IMR-90 (cell line): ENCODE results near the gene CETP. TPM values are rescaled to one million over a fixed set of nuclear protein-coding genes. Genes with fewer than 3 reads are reported as not detected.
A peak's percentile ranks its signal among the peaks of the same experiment; 100 is the strongest.

Source experiments
- ATAC-seq: fragments of 200-7000 bp; cut with Tn5 transposase; 2 replicates; pipeline ENCODE4 v1.9.1; 2020; ENCODE audit warnings: low read depth, mild to moderate bottlenecking, moderate library complexity
- BruUV-seq: library from RNA; stranded (reverse); fragments of 400-500 nt; replicated peaks from 2 replicates; lab custom pipeline; 2021; lab: Mats Ljungman, UMichigan
- CTCF ChIA-PET: fragments of 300-600 bp; formaldehyde crosslinking; extraction: SDS; loops from one replicate; lab custom pipeline; 2021; ENCODE audit warnings: antibody characterized with exemption; lab: Yijun Ruan, JAX
- POLR2A ChIA-PET: fragments of 300-600 bp; sonication (Branson Sonifier 250); formaldehyde crosslinking; loops from one replicate; lab custom pipeline; 2022; ENCODE audit warnings: antibody characterized with exemption; ENCODE audit not compliant: unreplicated experiment; lab: Charles Lee
- DNase-seq: peaks from one replicate; pipeline ENCODE4 v3.0.0; 2013
- H2AFZ ChIP-seq: replicated peaks from 2 replicates; pipeline ENCODE3; 2013; ENCODE audit warnings: low read length, mild to moderate bottlenecking; ENCODE audit not compliant: poor library complexity
- H2AK5ac ChIP-seq: 2 replicates; pipeline ENCODE4 v1.6.1; 2013; ENCODE audit warnings: low read depth, low read length, inconsistent platforms
- H2AK9ac ChIP-seq: replicated peaks from 2 replicates; pipeline ENCODE3; 2013; ENCODE audit warnings: mild to moderate bottlenecking, low read depth, low read length, moderate library complexity; ENCODE audit not compliant: poor library complexity
- H2BK120ac ChIP-seq: 2 replicates; pipeline ENCODE4 v1.6.1; 2013; ENCODE audit warnings: low read depth, low read length, inconsistent platforms
- H2BK15ac ChIP-seq: 3 replicates; pipeline ENCODE4 v1.6.1; 2013; ENCODE audit warnings: low read depth, low read length, inconsistent platforms
- H2BK20ac ChIP-seq: 2 replicates; pipeline ENCODE4 v1.6.1; 2013; ENCODE audit warnings: low read depth, mild to moderate bottlenecking, inconsistent platforms, low read length, moderate library complexity
- H2BK5ac ChIP-seq: 2 replicates; pipeline ENCODE4 v1.6.1; 2013; ENCODE audit warnings: mild to moderate bottlenecking, low read depth, low read length, inconsistent platforms; ENCODE audit not compliant: poor library complexity, severe bottlenecking
- H3K14ac ChIP-seq: replicated peaks from 2 replicates; pipeline ENCODE4 v1.6.1; 2013; ENCODE audit warnings: low read depth, low read length, inconsistent platforms
- H3K18ac ChIP-seq: 2 replicates; pipeline ENCODE4 v1.6.1; 2013; ENCODE audit warnings: low read depth, low read length, control low read depth
- H3K23ac ChIP-seq: 2 replicates; pipeline ENCODE4 v1.6.1; 2013; ENCODE audit warnings: low read depth, low read length, inconsistent platforms
- H3K27ac ChIP-seq: 2 replicates; pipeline ENCODE4 v1.5.1; 2013; ENCODE audit warnings: mild to moderate bottlenecking, control low read depth, low read length; ENCODE audit not compliant: insufficient read depth
- H3K27me3 ChIP-seq: 2 replicates; pipeline ENCODE4 v1.6.1; 2013; ENCODE audit warnings: low read length; ENCODE audit not compliant: control insufficient read depth, insufficient read depth
- H3K36me3 ChIP-seq: 2 replicates; pipeline ENCODE4 v1.6.1; 2013; ENCODE audit warnings: low read length, mixed read lengths; ENCODE audit not compliant: control insufficient read depth, insufficient read depth
- H3K4ac ChIP-seq: 2 replicates; pipeline ENCODE4 v1.6.1; 2013; ENCODE audit warnings: low read depth, low read length, inconsistent platforms
- H3K4me1 ChIP-seq: 2 replicates; pipeline ENCODE4 v1.6.1; 2013; ENCODE audit warnings: low read length, mixed read lengths; ENCODE audit not compliant: control insufficient read depth, insufficient read depth
- H3K4me2 ChIP-seq: 2 replicates; pipeline ENCODE4 v1.6.1; 2013; ENCODE audit warnings: low read depth, mild to moderate bottlenecking, control low read depth, low read length, moderate library complexity
- H3K4me3 ChIP-seq: 2 replicates; pipeline ENCODE4 v1.5.1; 2013; ENCODE audit warnings: low read depth, mild to moderate bottlenecking, control low read depth, low read length, moderate library complexity; ENCODE audit not compliant: insufficient read depth
- H3K56ac ChIP-seq: 2 replicates; pipeline ENCODE4 v1.6.1; 2013; ENCODE audit warnings: low read length, inconsistent platforms; ENCODE audit not compliant: insufficient read depth; ENCODE audit errors: extremely low read depth
- H3K79me1 ChIP-seq, 2 experiments: 2 replicates each; pipeline ENCODE4 v1.6.1; 2013; ENCODE audit warnings: low read length in 2 of 2, inconsistent platforms in 1 of 2, low read depth in 1 of 2
- H3K9ac ChIP-seq: 2 replicates; pipeline ENCODE4 v1.6.1; 2013; ENCODE audit warnings: low read depth, low read length, control low read depth
- H3K9me1 ChIP-seq: 2 replicates; pipeline ENCODE4 v1.6.1; 2013; ENCODE audit warnings: low read length, inconsistent platforms; ENCODE audit not compliant: insufficient read depth
- H3K9me3 ChIP-seq: 2 replicates; pipeline ENCODE4 v1.6.1; 2013; ENCODE audit warnings: low read length; ENCODE audit not compliant: control insufficient read depth, insufficient read depth
- H4K20me1 ChIP-seq: 2 replicates; pipeline ENCODE4 v1.6.1; 2013; ENCODE audit warnings: low read length, inconsistent platforms; ENCODE audit not compliant: insufficient read depth
- H4K5ac ChIP-seq: 2 replicates; pipeline ENCODE4 v1.6.1; 2013; ENCODE audit warnings: mild to moderate bottlenecking, low read depth, low read length, control low read depth
- H4K8ac ChIP-seq, 2 experiments: 2 replicates each; pipeline ENCODE4 v1.6.1; 2013; ENCODE audit warnings: low read depth in 2 of 2, low read length in 2 of 2, control low read depth in 1 of 2, inconsistent platforms in 1 of 2
- H4K91ac ChIP-seq: 2 replicates; pipeline ENCODE4 v1.6.1; 2013; ENCODE audit warnings: low read depth, low read length, inconsistent platforms; ENCODE audit not compliant: insufficient read depth
- CEBPB ChIP-seq: IDR thresholded peaks from 2 replicates; pipeline ENCODE4 v1.6.1; 2012; ENCODE audit warnings: low read depth, low read length, improper control_type of control experiment
- FOS ChIP-seq: fragments of 150-350 bp; IDR thresholded peaks from 2 replicates; pipeline ENCODE4 v1.6.1; 2016; ENCODE audit warnings: low read depth, low read length
- WGBS, 2 experiments: methylation state at CpG; one replicate each; pipeline versions ENCODE4 v1.1.5 to v1.1.7; 2013; ENCODE audit warnings: missing lambda C conversion rate in 2 of 2; ENCODE audit not compliant: insufficient read length in 1 of 2; ENCODE audit errors: extremely low coverage in 2 of 2; 5-methylcytosine and 5-hydroxymethylcytosine counted together
- dilution Hi-C: fragments of 300-500 bp; cut with HindIII; formaldehyde crosslinking; loops from one replicate; pipeline ENCODE4 v1.14.3; 2018; ENCODE audit warnings: low sequenced_read_pairs; ENCODE audit not compliant: unreplicated experiment
- in situ Hi-C: fragments of 300-500 bp; cut with MboI; formaldehyde crosslinking; loops from 3 replicates; pipeline ENCODE4 v1.14.3; 2019; ENCODE audit warnings: low sequenced_read_pairs, inconsistent platforms, mixed read lengths
- intact Hi-C: fragments of 100-400 bp; cut with micrococcal nuclease; formaldehyde crosslinking; loops from 2 replicates; pipeline ENCODE4 v1.10.0; 2022
- polyA plus RNA-seq, 3 experiments: library from polyadenylated mRNA; depleted of rRNA; stranded (reverse); fragments of >200 nt; gene quantifications; 2 replicates each; pipeline ENCODE4 v1.2.3, GENCODE V29; 2012; ENCODE audit warnings: low replicate concordance in 1 of 3
- total RNA-seq: library from RNA; depleted of rRNA; stranded (reverse); fragments of >200 nt; gene quantifications from 2 replicates; pipeline ENCODE4 v1.2.3, GENCODE V29; 2012

The CETP gene
- total and polyA plus RNA-seq, 2 of the 4 experiments (the other 2 are of a cell fraction), result not detected

GRCh38 chr16:56923481-56924091, 38.2 kb upstream of the CETP start:
- ChIA-PET POLR2A (no interaction called here), CTCF (no interaction called here)
- H3K79me1 ChIP-seq, result no peaks in the 10 kb centered on the region
- no peak for ATAC-seq
- H3K9me1 ChIP-seq, result no peaks in the 10 kb centered on the region
- no peak overlapping the region for H3K9ac ChIP-seq
- peak; percentile 76 for TF ChIP-seq CEBPB
- TF ChIP-seq FOS, result no peak
- no peak overlapping the region for H3K4me3 ChIP-seq
- no peak overlapping the region for H2BK20ac ChIP-seq
- in situ Hi-C loops, result no loop called here
- no peak overlapping the region for H2AK5ac ChIP-seq
- no peak overlapping the region for H3K14ac ChIP-seq
- dilution Hi-C loops, result no loop called here
- peaks cover 13% of the 10 kb centered on the region for H3K27me3 ChIP-seq
- H3K27ac ChIP-seq, result no peak overlapping the region
- H3K18ac ChIP-seq, result no peak overlapping the region
- BruUV-seq, result no TSS peak
- no peak overlapping the region for H3K4ac ChIP-seq
- H2AFZ ChIP-seq, result no peak overlapping the region
- intact Hi-C loops, result no loop called here
- H2BK120ac ChIP-seq, result no peak overlapping the region
- no peak overlapping the region for H4K5ac ChIP-seq
- no peaks in the 10 kb centered on the region for H3K4me1 ChIP-seq
- H4K8ac ChIP-seq, result no peak overlapping the region
- no peak overlapping the region for H3K56ac ChIP-seq
- H4K20me1 ChIP-seq, result no peaks in the 10 kb centered on the region
- H3K4me2 ChIP-seq, result no peak overlapping the region
- no peak overlapping the region for H3K23ac ChIP-seq
- no peak for DNase-seq
- no peaks in the 10 kb centered on the region; the same call in 1 of the 2 replicates for H3K36me3 ChIP-seq
- H3K9me3 ChIP-seq, result no peaks in the 10 kb centered on the region
- no peak overlapping the region for H2AK9ac ChIP-seq
- H2BK5ac ChIP-seq, result no peak overlapping the region
- no peak overlapping the region for H4K91ac ChIP-seq
- H2BK15ac ChIP-seq, result no peak overlapping the region
- WGBS, 2 experiments, result no CpG with 5 or more reads among the region's 9 CpGs
